PC-9 (cell line): Measurements from ENCODE around the gene CCNY. TPM values are rescaled to one million over a fixed set of nuclear protein-coding genes. Genes with fewer than 3 reads are reported as not detected.

ENCODE experiments used
- BruUV-seq: library from RNA; stranded (reverse); fragments of 400-500 nt; replicated peaks from 2 replicates; lab custom pipeline; 2021; lab: Mats Ljungman, UMichigan
- CTCF ChIA-PET: fragments of 300-600 bp; sonication (Branson Sonifier 250); formaldehyde crosslinking; loops from one replicate; lab custom pipeline; 2022; ENCODE audit warnings: antibody characterized with exemption; lab: Charles Lee
- POLR2A ChIA-PET: fragments of 300-600 bp; sonication (Branson Sonifier 250); formaldehyde crosslinking; loops from one replicate; lab custom pipeline; 2022; ENCODE audit warnings: antibody characterized with exemption; ENCODE audit not compliant: unreplicated experiment; lab: Charles Lee
- DNase-seq, 2 experiments: peaks; one replicate each; pipeline versions ENCODE4 v3.0.0 to v3.0.0-alpha.2; 2015 to 2022; ENCODE audit warnings: mixed read lengths in 1 of 2
- H2AFZ ChIP-seq: fragments of 200-600 bp; sonication (generic); 2 replicates; pipeline ENCODE4 v1.8.1; 2017; ENCODE audit warnings: antibody characterized with exemption
- H3F3A ChIP-seq: fragments of 200-600 bp; sonication (generic); 2 replicates; pipeline ENCODE4 v1.8.1; 2017; ENCODE audit warnings: antibody characterized with exemption, mild to moderate bottlenecking, low read depth; ENCODE audit not compliant: insufficient read depth
- H3K27ac ChIP-seq: fragments of 200-600 bp; sonication (generic); 2 replicates; pipeline ENCODE4 v1.6.1; 2016; ENCODE audit warnings: mixed run types
- H3K27me3 ChIP-seq: fragments of 200-600 bp; sonication (generic); 2 replicates; pipeline ENCODE4 v1.6.1; 2016; ENCODE audit warnings: low read depth, mixed run types; ENCODE audit not compliant: insufficient read depth
- H3K36me3 ChIP-seq: fragments of 200-600 bp; sonication (generic); 2 replicates; pipeline ENCODE4 v1.6.1; 2016; ENCODE audit warnings: low read depth, mixed run types
- H3K4me1 ChIP-seq: fragments of 200-600 bp; sonication (generic); replicated peaks from 2 replicates; pipeline ENCODE4 v1.6.1; 2016; ENCODE audit warnings: mixed run types; ENCODE audit not compliant: insufficient read depth
- H3K4me2 ChIP-seq: fragments of 200-600 bp; sonication (generic); 2 replicates; pipeline ENCODE4 v1.6.1; 2017; ENCODE audit warnings: mixed run types
- H3K4me3 ChIP-seq: fragments of 200-600 bp; sonication (generic); 2 replicates; pipeline ENCODE4 v1.6.1; 2016; ENCODE audit warnings: mixed run types
- H3K79me2 ChIP-seq: fragments of 200-600 bp; sonication (generic); 2 replicates; pipeline ENCODE4 v1.6.1; 2017; ENCODE audit warnings: low read depth, mixed run types
- H3K9me2 ChIP-seq: fragments of 200-600 bp; sonication (generic); 2 replicates; pipeline ENCODE4 v1.8.1; 2017; ENCODE audit warnings: mild to moderate bottlenecking; ENCODE audit not compliant: insufficient read depth
- H3K9me3 ChIP-seq: fragments of 200-600 bp; sonication (generic); 2 replicates; pipeline ENCODE4 v1.8.1; 2016; ENCODE audit warnings: low read depth; ENCODE audit not compliant: insufficient read depth
- H4K20me1 ChIP-seq: fragments of 200-600 bp; sonication (generic); 2 replicates; pipeline ENCODE4 v1.8.1; 2017; ENCODE audit not compliant: insufficient read depth
- CTCF ChIP-seq: fragments of 200-600 bp; sonication (generic); conservative IDR thresholded peaks from 2 replicates; pipeline ENCODE4 v1.6.1; 2017; ENCODE audit warnings: mixed run types, antibody characterized with exemption, mild to moderate bottlenecking, moderate library complexity
- EZH2 ChIP-seq: fragments of 200-600 bp; sonication (generic); IDR thresholded peaks from 2 replicates; pipeline ENCODE4 v1.8.0; 2017; ENCODE audit warnings: antibody characterized with exemption, low read depth
- intact Hi-C: fragments of 100-400 bp; cut with micrococcal nuclease; formaldehyde crosslinking; loops from one replicate; pipeline ENCODE4 v1.10.0; 2022; ENCODE audit not compliant: unreplicated experiment
- total RNA-seq: library from RNA; stranded (reverse); gene quantifications from 2 replicates; pipeline ENCODE4 v1.2.3, GENCODE V29; 2021

Gene CCNY
- total RNA-seq, 1 experiment from 2014 or later = 69.5 TPM

DNA sequence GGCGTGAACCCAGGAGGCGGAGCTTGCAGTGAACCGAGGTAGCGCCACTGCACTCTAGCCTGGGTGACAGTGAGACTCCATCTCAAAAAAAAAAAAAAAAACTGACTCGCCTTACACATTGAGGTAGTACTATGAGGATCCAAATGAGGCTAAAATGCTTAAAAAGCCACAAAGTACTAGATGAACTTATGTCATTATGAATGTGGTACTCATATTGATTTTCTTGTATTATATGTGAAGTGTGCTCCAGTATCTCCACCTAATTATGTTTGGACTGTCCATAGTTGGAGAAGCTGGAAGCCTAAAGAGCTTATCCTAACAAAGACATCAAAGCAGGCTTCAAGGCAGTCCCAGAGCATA, 9.1 kb downstream of the CCNY start:
- no peaks in the 10 kb centered on the region for H3K9me2 ChIP-seq
- ChIA-PET POLR2A (no interaction called here), CTCF (no interaction called here)
- H3K36me3 ChIP-seq = no peaks in the 10 kb centered on the region
- H3F3A ChIP-seq = no peaks in the 10 kb centered on the region
- no peak overlapping the region for H3K4me2 ChIP-seq
- BruUV-seq = no TSS peak
- no peaks in the 10 kb centered on the region for H3K9me3 ChIP-seq
- no peak for TF ChIP-seq CTCF
- peaks cover 29% of the 10 kb centered on the region for H4K20me1 ChIP-seq
- intact Hi-C loops = no loop called here
- H3K27me3 ChIP-seq = no peaks in the 10 kb centered on the region
- no peaks in the 10 kb centered on the region for H3K4me1 ChIP-seq
- H3K79me2 ChIP-seq = peaks cover 88% of the 10 kb centered on the region
- no peak overlapping the region for H2AFZ ChIP-seq
- DNase-seq = no peak
- H3K27ac ChIP-seq = no peak overlapping the region
- H3K4me3 ChIP-seq = no peak overlapping the region

GRCh38 chr10:35346248-35346647, 9.9 kb downstream of the CCNY start:
- Histone ChIP-seq H3K4me3 (no peak overlapping the region), H3K9me3 (no peaks in the 10 kb centered on the region), H3K27me3 (no peaks in the 10 kb centered on the region), H3K79me2 (peaks cover 88% of the 10 kb centered on the region), H3K27ac (no peak overlapping the region), H3K9me2 (no peaks in the 10 kb centered on the region), H4K20me1 (peaks cover 32% of the 10 kb centered on the region), H2AFZ (no peak overlapping the region), H3K36me3 (no peaks in the 10 kb centered on the region), H3F3A (no peaks in the 10 kb centered on the region), H3K4me1 (no peaks in the 10 kb centered on the region), H3K4me2 (no peak overlapping the region)
- ChIA-PET POLR2A (interaction anchor here (0.7 kb wide), 1 partner anchor 200 kb away, joined by 3 read pairs; no protein-coding TSS in a partner anchor), CTCF (no interaction called here)
- TF ChIP-seq CTCF = no peak
- TF ChIP-seq EZH2 = no peak
- no TSS peak for BruUV-seq
- intact Hi-C loops = no loop called here
- no peak for DNase-seq

- no peak overlapping the region for H2AFZ ChIP-seq
- H3K4me1 ChIP-seq = no peaks in the 10 kb centered on the region
- ChIA-PET CTCF (no interaction called here), POLR2A (interaction anchor here (0.6 kb wide), 2 partner anchors 220 to 240 kb away, joined by 3 to 4 read pairs; partner anchors contain the start of gene CREM)
- peaks cover 32% of the 10 kb centered on the region for H4K20me1 ChIP-seq
- H3K9me3 ChIP-seq = no peaks in the 10 kb centered on the region
- no peaks in the 10 kb centered on the region for H3K9me2 ChIP-seq
- H3K4me3 ChIP-seq = no peak overlapping the region
- no peak overlapping the region for H3K27ac ChIP-seq
- BruUV-seq = no TSS peak
- no peak for DNase-seq
- H3F3A ChIP-seq = no peaks in the 10 kb centered on the region
- no peaks in the 10 kb centered on the region for H3K36me3 ChIP-seq
- TF ChIP-seq CTCF (no peak), EZH2 (no peak)
- intact Hi-C loops = no loop called here
- H3K79me2 ChIP-seq = peaks cover 86% of the 10 kb centered on the region
- H3K4me2 ChIP-seq = no peak overlapping the region
- H3K27me3 ChIP-seq = no peaks in the 10 kb centered on the region
These were observed 10.8 kb downstream of the CCNY start for GRCh38 chr10:35347121-35347562.
